Lower leg skin (tissue), 4 donors: ENCODE results near the gene DNAH14. TPM values are rescaled to one million over a fixed set of nuclear protein-coding genes. Genes with fewer than 3 reads are reported as not detected.

Experiments
- DNase-seq, 2 donors: peaks; one replicate each; pipeline ENCODE4 v3.0.0-alpha.2; 2019; ENCODE audit warnings: low spot score in 2 of 2
- H3K4me3 ChIP-seq: fragments of 200-600 bp; sonication (generic); 2 replicates; pipeline ENCODE4 v1.5.1; 2017; ENCODE audit warnings: mild to moderate bottlenecking, low read depth; ENCODE audit not compliant: poor library complexity, severe bottlenecking
- POLR2A ChIP-seq, 2 donors: fragments of 450-650 bp; IDR thresholded peaks; one replicate each; pipeline ENCODE4 v1.6.1; 2016 to 2017; ENCODE audit warnings: antibody characterized with exemption in 2 of 2, mild to moderate bottlenecking in 1 of 2, moderate library complexity in 1 of 2
- WGBS, 2 donors: methylation state at CpG; one replicate each; pipeline ENCODE4 v1.1.5; 2018; 5-methylcytosine and 5-hydroxymethylcytosine counted together
- intact Hi-C: fragments of 100-400 bp; cut with DNase I; formaldehyde crosslinking; loops from one replicate; pipeline ENCODE4 v1.15.0; 2023; ENCODE audit warnings: low total_unique reads
- total RNA-seq, 4 donors: library from RNA; depleted of rRNA; stranded (reverse); fragments of >200 nt; gene quantifications; one replicate each; pipeline ENCODE4 v1.1.0, GENCODE V29; 2016
- TF ChIP-seq, protein P1 (sequence below), 3 donors: fragments of 450-650 bp; IDR thresholded peaks; one replicate each; pipeline ENCODE4 v1.5.1; 2016; ENCODE audit warnings: antibody characterized with exemption in 3 of 3, mild to moderate bottlenecking in 3 of 3, moderate library complexity in 2 of 3

The DNAH14 gene
- total RNA-seq, 4 donors from 2014 or later: 0.84 to 3.0 (median 1.8) TPM

GRCh38 chr1:225250432-225250831 lies 321.0 kb downstream of the DNAH14 start:
- DNase-seq: no peak
- WGBS, 2 donors: 68 to 74% methylated on average over 4 of the region's 4 CpGs
- intact Hi-C loops: no loop called here

GRCh38 chr1:225253173-225253572 lies 323.7 kb downstream of the DNAH14 start:
- 83 to 88% methylated on average over 4 of the region's 4 CpGs for WGBS, 2 donors
- TF ChIP-seq, protein P1, sequence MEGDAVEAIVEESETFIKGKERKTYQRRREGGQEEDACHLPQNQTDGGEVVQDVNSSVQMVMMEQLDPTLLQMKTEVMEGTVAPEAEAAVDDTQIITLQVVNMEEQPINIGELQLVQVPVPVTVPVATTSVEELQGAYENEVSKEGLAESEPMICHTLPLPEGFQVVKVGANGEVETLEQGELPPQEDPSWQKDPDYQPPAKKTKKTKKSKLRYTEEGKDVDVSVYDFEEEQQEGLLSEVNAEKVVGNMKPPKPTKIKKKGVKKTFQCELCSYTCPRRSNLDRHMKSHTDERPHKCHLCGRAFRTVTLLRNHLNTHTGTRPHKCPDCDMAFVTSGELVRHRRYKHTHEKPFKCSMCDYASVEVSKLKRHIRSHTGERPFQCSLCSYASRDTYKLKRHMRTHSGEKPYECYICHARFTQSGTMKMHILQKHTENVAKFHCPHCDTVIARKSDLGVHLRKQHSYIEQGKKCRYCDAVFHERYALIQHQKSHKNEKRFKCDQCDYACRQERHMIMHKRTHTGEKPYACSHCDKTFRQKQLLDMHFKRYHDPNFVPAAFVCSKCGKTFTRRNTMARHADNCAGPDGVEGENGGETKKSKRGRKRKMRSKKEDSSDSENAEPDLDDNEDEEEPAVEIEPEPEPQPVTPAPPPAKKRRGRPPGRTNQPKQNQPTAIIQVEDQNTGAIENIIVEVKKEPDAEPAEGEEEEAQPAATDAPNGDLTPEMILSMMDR (IDR thresholded peaks at IDR 0.05): no peak
- no peak for TF ChIP-seq POLR2A (IDR thresholded peaks at IDR 0.05)
- no peak overlapping the region for H3K4me3 ChIP-seq
- no peak for DNase-seq
- intact Hi-C loops: no loop called here

More at GRCh38 chr1:225250432-225250831, 321.0 kb downstream of the DNAH14 start:
- TF ChIP-seq, protein P1 (IDR thresholded peaks at IDR 0.05): no peak
- TF ChIP-seq POLR2A (IDR thresholded peaks at IDR 0.05): no peak
- H3K4me3 ChIP-seq: no peak overlapping the region

- intact Hi-C loops: no loop called here
- WGBS, 2 donors: 85 to 86% methylated on average over 3 of the region's 3 CpGs
- no peak for DNase-seq
- H3K4me3 ChIP-seq: no peak overlapping the region
- TF ChIP-seq, protein P1 (IDR thresholded peaks at IDR 0.05): no peak
- TF ChIP-seq POLR2A (IDR thresholded peaks at IDR 0.05): no peak
These were observed 324.3 kb downstream of the DNAH14 start for GRCh38 chr1:225253784-225254183.

DNA sequence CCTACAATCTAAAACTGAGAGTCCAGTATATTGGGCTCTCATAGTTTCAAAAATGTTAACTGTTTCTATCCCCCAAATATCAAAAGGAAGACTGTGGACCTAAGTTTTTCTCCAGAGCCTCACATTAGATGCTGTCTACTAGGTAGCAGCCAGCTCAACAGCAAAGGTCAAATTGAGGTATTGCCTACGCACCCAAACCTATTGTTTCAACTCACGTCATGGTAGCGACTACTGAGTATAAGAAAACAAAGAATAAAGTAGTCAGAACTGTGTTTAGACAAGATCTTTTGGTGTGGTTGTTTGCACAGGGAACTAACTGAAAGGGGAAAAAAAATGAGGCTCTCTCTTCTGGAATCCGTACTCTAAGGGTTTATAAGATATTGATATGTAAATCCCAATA lies 325.2 kb downstream of the DNAH14 start:
- no peak for DNase-seq
- intact Hi-C loops: no loop called here
- no peak overlapping the region for H3K4me3 ChIP-seq
- WGBS, 2 donors: 81 to 88% methylated on average over 4 of the region's 4 CpGs
- TF ChIP-seq, protein P1 (IDR thresholded peaks at IDR 0.05): no peak
- TF ChIP-seq POLR2A (IDR thresholded peaks at IDR 0.05): no peak

DNA sequence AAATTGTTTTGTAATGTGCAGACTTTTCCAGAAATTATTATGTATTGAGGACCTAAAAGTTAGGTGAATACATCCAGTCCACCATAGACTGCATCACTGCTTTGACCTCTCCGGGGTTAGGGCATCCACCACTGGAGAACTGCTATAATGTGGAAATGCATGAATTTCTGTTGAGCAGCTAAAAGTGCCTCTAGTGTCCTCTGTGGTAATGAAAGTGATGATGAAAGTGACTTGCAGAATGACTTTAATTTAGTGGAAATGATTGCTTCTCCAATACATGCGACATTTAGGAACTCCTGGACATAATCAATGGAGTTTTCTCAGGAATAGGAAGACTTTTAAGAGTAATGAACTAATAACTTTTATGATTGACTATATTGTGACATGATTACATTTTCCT lies 327.6 kb downstream of the DNAH14 start:
- intact Hi-C loops: no loop called here
- DNase-seq: no peak
- H3K4me3 ChIP-seq: no peak overlapping the region
- 73 to 89% methylated on average over 2 of the region's 2 CpGs for WGBS, 2 donors
- no peak for TF ChIP-seq POLR2A (IDR thresholded peaks at IDR 0.05)
- TF ChIP-seq, protein P1 (IDR thresholded peaks at IDR 0.05): no peak

DNA sequence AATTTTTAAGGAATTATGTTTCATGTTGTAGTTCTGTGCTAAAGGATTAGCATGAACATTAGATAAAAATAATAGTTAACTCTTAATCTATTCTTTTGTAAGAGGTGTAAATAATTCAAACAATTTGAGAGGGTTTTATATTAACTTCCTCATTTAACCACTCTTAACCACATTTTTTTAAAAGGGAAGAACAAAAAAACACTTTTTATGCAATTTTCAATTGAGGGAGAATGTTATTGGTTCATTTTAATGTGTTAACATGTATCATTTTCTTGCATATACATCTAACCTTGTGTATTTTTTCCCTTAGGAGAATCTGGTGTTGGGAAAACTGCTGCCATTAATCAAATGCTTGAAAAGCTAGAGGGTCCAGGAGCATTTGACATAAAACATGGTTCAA lies 329.3 kb downstream of the DNAH14 start:
- DNase-seq: no peak
- intact Hi-C loops: no loop called here
- H3K4me3 ChIP-seq: no peak overlapping the region
- TF ChIP-seq, protein P1 (IDR thresholded peaks at IDR 0.05): no peak
- no peak for TF ChIP-seq POLR2A (IDR thresholded peaks at IDR 0.05)
